H9 (cell line): ENCODE measurements around the gene RACGAP1. TPM values are rescaled to one million over a fixed set of nuclear protein-coding genes. Genes with fewer than 3 reads are reported as not detected.
A peak's percentile ranks its signal among the peaks of the same experiment; 100 is the strongest.

Experiments used
- DNase-seq: peaks from one replicate; pipeline ENCODE4 v3.0.0-alpha.2; 2017
- H2AFZ ChIP-seq: one replicate; pipeline ENCODE4 v1.6.1; 2013; ENCODE audit warnings: mild to moderate bottlenecking, low read length, control low read depth, moderate library complexity
- H2AK5ac ChIP-seq: 2 replicates; pipeline ENCODE4 v1.6.1; 2013; ENCODE audit warnings: low read length, control low read depth, mixed read lengths; ENCODE audit not compliant: insufficient read length
- H2BK120ac ChIP-seq: one replicate; pipeline ENCODE4 v1.6.1; 2013; ENCODE audit warnings: low read depth, mild to moderate bottlenecking, low read length, control low read depth, inconsistent platforms; ENCODE audit not compliant: poor library complexity, severe bottlenecking
- H2BK12ac ChIP-seq: 2 replicates; pipeline ENCODE4 v1.6.1; 2013; ENCODE audit warnings: low read length, control low read depth, mixed read lengths, low read depth; ENCODE audit not compliant: insufficient read length
- H2BK15ac ChIP-seq: 2 replicates; pipeline ENCODE4 v1.6.1; 2013; ENCODE audit warnings: low read depth, low read length, control low read depth
- H2BK20ac ChIP-seq: one replicate; pipeline ENCODE4 v1.6.1; 2013; ENCODE audit warnings: low read depth, mild to moderate bottlenecking, low read length, control low read depth, inconsistent platforms; ENCODE audit not compliant: poor library complexity, severe bottlenecking
- H2BK5ac ChIP-seq: 2 replicates; pipeline ENCODE4 v1.6.1; 2013; ENCODE audit warnings: low read length, control low read depth, mixed read lengths; ENCODE audit not compliant: insufficient read length
- H3K14ac ChIP-seq: 2 replicates; pipeline ENCODE4 v1.6.1; 2013; ENCODE audit warnings: low read length, control low read depth; ENCODE audit not compliant: insufficient read depth
- H3K18ac ChIP-seq: 2 replicates; pipeline ENCODE4 v1.6.1; 2013; ENCODE audit warnings: low read depth, mild to moderate bottlenecking, mixed read lengths, low read length, control low read depth; ENCODE audit not compliant: insufficient read length
- H3K23ac ChIP-seq: 2 replicates; pipeline ENCODE4 v1.6.1; 2013; ENCODE audit warnings: low read length, control low read depth, mixed read lengths, low read depth; ENCODE audit not compliant: insufficient read length
- H3K23me2 ChIP-seq: 2 replicates; pipeline ENCODE4 v1.6.1; 2013; ENCODE audit warnings: low read depth, mild to moderate bottlenecking, mixed read lengths, low read length, control low read depth; ENCODE audit not compliant: insufficient read length, poor library complexity, severe bottlenecking
- H3K27ac ChIP-seq: 2 replicates; pipeline ENCODE4 v1.5.1; 2013; ENCODE audit warnings: low read length, control low read depth, mixed read lengths, low read depth; ENCODE audit not compliant: insufficient read length
- H3K27me3 ChIP-seq: 2 replicates; pipeline ENCODE4 v1.6.1; 2013; ENCODE audit warnings: low read length, control low read depth, inconsistent platforms; ENCODE audit not compliant: insufficient read depth
- H3K4ac ChIP-seq: 2 replicates; pipeline ENCODE4 v1.6.1; 2013; ENCODE audit warnings: low read depth, mild to moderate bottlenecking, control low read depth, inconsistent platforms, low read length, moderate library complexity
- H3K4me1 ChIP-seq: 2 replicates; pipeline ENCODE4 v1.6.1; 2013; ENCODE audit warnings: low read length, control low read depth, inconsistent platforms; ENCODE audit not compliant: insufficient read depth
- H3K4me2 ChIP-seq: 2 replicates; pipeline ENCODE4 v1.6.1; 2013; ENCODE audit warnings: low read length, control low read depth, mixed read lengths; ENCODE audit not compliant: insufficient read length, insufficient read depth
- H3K56ac ChIP-seq: 2 replicates; pipeline ENCODE4 v1.6.1; 2013; ENCODE audit warnings: low read depth, mild to moderate bottlenecking, mixed read lengths, low read length, control low read depth; ENCODE audit not compliant: insufficient read length
- H3K79me1 ChIP-seq: 2 replicates; pipeline ENCODE4 v1.6.1; 2013; ENCODE audit warnings: low read depth, mild to moderate bottlenecking, moderate library complexity, low read length, control low read depth, inconsistent platforms; ENCODE audit not compliant: insufficient read depth, poor library complexity, severe bottlenecking
- H3K79me2 ChIP-seq: 2 replicates; pipeline ENCODE4 v1.6.1; 2013; ENCODE audit warnings: low read length, control low read depth, inconsistent platforms; ENCODE audit not compliant: insufficient read depth
- H3K9ac ChIP-seq: 2 replicates; pipeline ENCODE4 v1.6.1; 2013; ENCODE audit warnings: low read length, control low read depth, mixed read lengths; ENCODE audit not compliant: insufficient read length; ENCODE audit errors: extremely low read depth
- H3K9me3 ChIP-seq: one replicate; pipeline ENCODE4 v1.6.1; 2013; ENCODE audit warnings: low read depth, low read length, inconsistent platforms; ENCODE audit not compliant: control insufficient read depth
- H3T11ph ChIP-seq: one replicate; pipeline ENCODE4 v1.6.1; 2013; ENCODE audit warnings: mild to moderate bottlenecking, low read length, control low read depth, inconsistent platforms
- H4K20me1 ChIP-seq: one replicate; pipeline ENCODE4 v1.6.1; 2013; ENCODE audit not compliant: control insufficient read depth, insufficient read length, insufficient read depth
- H4K5ac ChIP-seq: 2 replicates; pipeline ENCODE4 v1.6.1; 2013; ENCODE audit warnings: low read depth, mild to moderate bottlenecking, mixed read lengths, low read length, control low read depth; ENCODE audit not compliant: insufficient read length
- H4K8ac ChIP-seq: replicated peaks from 2 replicates; pipeline ENCODE4 v1.6.1; 2013; ENCODE audit warnings: low read length, control low read depth, mixed read lengths, low read depth; ENCODE audit not compliant: insufficient read length
- H4K91ac ChIP-seq: 2 replicates; pipeline ENCODE4 v1.6.1; 2013; ENCODE audit warnings: low read depth, mild to moderate bottlenecking, moderate library complexity, mixed read lengths, low read length, control low read depth; ENCODE audit not compliant: insufficient read length
- H3K27ac Mint-ChIP-seq, 3 experiments: 2 replicates in 2 of 3; 3 replicates in 1 of 3; pipeline ENCODE4 v1.8.0; 2020 to 2021; ENCODE audit warnings: mixed read lengths in 3 of 3, mild to moderate bottlenecking in 1 of 3, moderate library complexity in 1 of 3
- H3K27me3 Mint-ChIP-seq: 2 replicates; pipeline ENCODE4 v1.8.0; 2021; ENCODE audit warnings: low read depth, mild to moderate bottlenecking, moderate library complexity, mixed read lengths
- H3K36me3 Mint-ChIP-seq, 3 experiments: 2 replicates in 2 of 3; 3 replicates in 1 of 3; pipeline ENCODE4 v1.8.0; 2020 to 2021; ENCODE audit warnings: low read depth in 3 of 3, mixed read lengths in 3 of 3; ENCODE audit not compliant: insufficient read depth in 1 of 3
- H3K4me1 Mint-ChIP-seq, 2 experiments: 2 replicates each; pipeline ENCODE4 v1.8.0; 2020; ENCODE audit warnings: mixed read lengths in 2 of 2
- H3K4me3 Mint-ChIP-seq, 2 experiments: 2 replicates in 1 of 2; 3 replicates in 1 of 2; pipeline ENCODE4 v1.8.0; 2020 to 2021; ENCODE audit warnings: mild to moderate bottlenecking in 2 of 2, mixed read lengths in 2 of 2, moderate library complexity in 1 of 2
- H3K9me3 Mint-ChIP-seq, 2 experiments: 2 replicates in 1 of 2; 3 replicates in 1 of 2; pipeline ENCODE4 v1.8.0; 2020; ENCODE audit warnings: mild to moderate bottlenecking in 2 of 2, mixed read lengths in 2 of 2, moderate library complexity in 1 of 2
- WGBS: extraction: QIAGEN DNeasy Blood & Tissue Kit; methylation state at CpG from one replicate; pipeline ENCODE4 v1.1.7; 2013; ENCODE audit warnings: missing lambda C conversion rate, low lambda C conversion rate, mixed read lengths; ENCODE audit not compliant: insufficient read length; ENCODE audit errors: extremely low coverage; 5-methylcytosine and 5-hydroxymethylcytosine counted together
- total RNA-seq: library from RNA; stranded (reverse); gene quantifications from 2 replicates; pipeline ENCODE4 v1.2.1, GENCODE V29; 2021
- TF ChIP-seq, protein P1 (sequence below): fragments of 200-600 bp; sonication (generic); conservative IDR thresholded peaks from 3 replicates; pipeline ENCODE4 v1.8.0; 2021; ENCODE audit warnings: antibody characterized with exemption, mild to moderate bottlenecking

RACGAP1 gene
- total RNA-seq, 1 experiment from 2014 or later = 64.8 TPM

DNA sequence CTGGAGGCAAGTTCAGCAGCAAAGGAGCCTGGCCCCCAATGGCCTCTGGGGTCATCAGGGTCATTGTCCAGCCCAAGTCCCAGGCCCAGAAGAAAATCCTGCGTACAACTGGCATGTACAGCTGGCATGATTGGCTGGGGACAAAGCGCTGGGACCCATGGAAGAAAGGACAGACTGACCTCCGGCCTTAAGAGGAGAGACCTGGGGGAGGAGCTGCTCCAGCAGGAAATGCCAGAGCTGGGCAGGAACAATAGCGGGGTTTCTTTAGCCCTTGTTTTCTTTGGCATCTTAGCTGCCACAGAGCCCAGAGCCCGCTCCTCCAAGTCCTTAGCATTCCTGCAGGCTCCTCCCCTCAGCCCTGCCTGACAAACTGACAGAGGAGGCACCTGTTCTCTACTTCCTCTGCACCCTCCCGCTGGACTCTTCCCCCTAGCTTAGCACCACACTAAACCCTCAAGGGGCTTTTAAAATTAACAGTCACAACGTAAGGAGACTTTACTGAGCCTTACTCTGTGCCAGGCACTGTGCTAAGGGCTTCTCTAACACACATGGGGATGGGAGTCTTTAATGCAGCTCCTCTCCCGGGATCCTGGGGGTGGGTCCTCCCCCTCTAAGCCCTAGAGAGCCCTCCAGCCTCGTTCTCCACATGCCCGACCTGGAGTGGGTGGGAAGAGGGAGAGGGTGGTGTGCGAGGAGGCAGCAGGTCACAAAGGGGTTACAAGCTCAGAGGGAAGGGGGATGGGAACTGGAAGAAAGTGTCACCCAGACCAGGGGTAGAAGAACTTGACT lies 65.4 kb downstream of the RACGAP1 start:
- Histone ChIP-seq H3K79me1 (no peaks in the 10 kb centered on the region), H3K27me3 (peaks cover 10% of the 10 kb centered on the region), H4K5ac (no peak overlapping the region), H4K20me1 (no peaks in the 10 kb centered on the region), H3K4me1 (peaks cover 11% of the 10 kb centered on the region; the same call in 1 of the 2 replicates), H2AK5ac (no peak overlapping the region), H2BK20ac (no peak overlapping the region), H3K14ac (no peak overlapping the region), H4K8ac (no peak overlapping the region), H3K23me2 (peaks cover 5% of the 10 kb centered on the region), H3K4ac (no peak overlapping the region), H3T11ph (no peak overlapping the region), H3K18ac (peak overlapping the region; percentile 35), H4K91ac (no peak overlapping the region), H3K9me3 (no peaks in the 10 kb centered on the region), H2BK5ac (no peak overlapping the region), H2AFZ (no peak overlapping the region), H3K56ac (no peak overlapping the region), H3K23ac (no peak overlapping the region), H3K4me2 (no peak overlapping the region), H3K27ac (no peak overlapping the region), H2BK12ac (peak overlapping the region; percentile 63), H3K79me2 (no peaks in the 10 kb centered on the region), H3K9ac (no peak overlapping the region), H2BK15ac (no peak overlapping the region), H2BK120ac (no peak overlapping the region)
- Mint-ChIP-seq H3K27me3 (peaks cover 69% of the 10 kb centered on the region), H3K27ac (peak overlapping the region in 1 of 3 experiments; percentile 26; a peak in 1 of 7 replicates), H3K36me3 (no peaks in the 10 kb centered on the region; a peak in 1 of 7 replicates), H3K4me1 (peaks cover 29 to 35% of the 10 kb centered on the region in 2 experiments), H3K4me3 (peak overlapping the region; percentile 39 to 73; a peak in 3 of 5 replicates), H3K9me3 (no peaks in the 10 kb centered on the region)
- TF ChIP-seq, protein P1, sequence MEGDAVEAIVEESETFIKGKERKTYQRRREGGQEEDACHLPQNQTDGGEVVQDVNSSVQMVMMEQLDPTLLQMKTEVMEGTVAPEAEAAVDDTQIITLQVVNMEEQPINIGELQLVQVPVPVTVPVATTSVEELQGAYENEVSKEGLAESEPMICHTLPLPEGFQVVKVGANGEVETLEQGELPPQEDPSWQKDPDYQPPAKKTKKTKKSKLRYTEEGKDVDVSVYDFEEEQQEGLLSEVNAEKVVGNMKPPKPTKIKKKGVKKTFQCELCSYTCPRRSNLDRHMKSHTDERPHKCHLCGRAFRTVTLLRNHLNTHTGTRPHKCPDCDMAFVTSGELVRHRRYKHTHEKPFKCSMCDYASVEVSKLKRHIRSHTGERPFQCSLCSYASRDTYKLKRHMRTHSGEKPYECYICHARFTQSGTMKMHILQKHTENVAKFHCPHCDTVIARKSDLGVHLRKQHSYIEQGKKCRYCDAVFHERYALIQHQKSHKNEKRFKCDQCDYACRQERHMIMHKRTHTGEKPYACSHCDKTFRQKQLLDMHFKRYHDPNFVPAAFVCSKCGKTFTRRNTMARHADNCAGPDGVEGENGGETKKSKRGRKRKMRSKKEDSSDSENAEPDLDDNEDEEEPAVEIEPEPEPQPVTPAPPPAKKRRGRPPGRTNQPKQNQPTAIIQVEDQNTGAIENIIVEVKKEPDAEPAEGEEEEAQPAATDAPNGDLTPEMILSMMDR = no peak
- WGBS = no CpG with 5 or more reads among the region's 11 CpGs
- DNase-seq = peak; percentile 86
